K562 (cell line): ENCODE measurements around the gene SLC25A42. TPM values are rescaled to one million over a fixed set of nuclear protein-coding genes. Genes with fewer than 3 reads are reported as not detected.

ENCODE experiments used
- CREM ChIP-seq: IDR thresholded peaks from 2 replicates; pipeline ENCODE4 v1.6.1; 2014; ENCODE audit warnings: antibody characterized with exemption, low read depth
- DMBX1 ChIP-seq: fragments of 250-450 bp; sonication (Bioruptor Pico); IDR thresholded peaks from 2 replicates; pipeline ENCODE4 v1.8.0; 2022; ENCODE audit warnings: inconsistent platforms, mild to moderate bottlenecking, moderate library complexity, borderline replicate concordance
- GATAD2A ChIP-seq: fragments of 450-650 bp; IDR thresholded peaks from 2 replicates; pipeline ENCODE4 v1.6.1; 2017
- HDAC6 ChIP-seq: IDR thresholded peaks from 2 replicates; pipeline ENCODE4 v1.6.1; 2012; ENCODE audit warnings: low read depth, mild to moderate bottlenecking, control low read depth, inconsistent platforms, low read length, moderate library complexity
- NR3C1 ChIP-seq: sonication (generic); formaldehyde crosslinking; IDR thresholded peaks from 2 replicates; pipeline ENCODE4 v1.8.1; 2022; ENCODE audit warnings: missing genetic modification reagents
- NR4A1 ChIP-seq, 2 experiments: fragments of 250-450 bp in 1 of 2; fragments of 450-650 bp in 1 of 2; sonication (Bioruptor Pico) in 1 of 2; IDR thresholded peaks; 2 replicates each; pipeline versions ENCODE4 v1.4.0 to v1.6.1; 2016 to 2020; ENCODE audit warnings: mild to moderate bottlenecking in 2 of 2, missing compliant biosample characterization in 1 of 2, missing genetic modification characterization in 1 of 2, moderate library complexity in 1 of 2
- PREB ChIP-seq: sonication (generic); formaldehyde crosslinking; IDR thresholded peaks from 2 replicates; pipeline ENCODE4 v1.8.1; 2023; ENCODE audit warnings: mild to moderate bottlenecking, missing genetic modification reagents
- PTTG1 ChIP-seq: fragments of 450-650 bp; IDR thresholded peaks from 2 replicates; pipeline ENCODE4 v1.6.1; 2016; ENCODE audit warnings: low read depth, mild to moderate bottlenecking, missing genetic modification characterization, missing compliant biosample characterization
- REST ChIP-seq, 2 experiments: fragments of 450-650 bp; formaldehyde crosslinking in 1 of 2; IDR thresholded peaks; 2 replicates each; pipeline versions ENCODE4 v1.4.0 to v1.6.1; 2014 to 2020; ENCODE audit warnings: mild to moderate bottlenecking in 2 of 2, borderline replicate concordance in 1 of 2, low read depth in 1 of 2
- SFPQ ChIP-seq: fragments of 200-400 bp; formaldehyde crosslinking; IDR thresholded peaks from 2 replicates; pipeline ENCODE4 v1.6.1; 2017; ENCODE audit warnings: mild to moderate bottlenecking, low read depth, low read length, moderate library complexity
- SLC30A9 ChIP-seq: fragments of 250-450 bp; sonication (Bioruptor Pico); IDR thresholded peaks from 2 replicates; pipeline ENCODE4 v1.8.0; 2022; ENCODE audit warnings: mild to moderate bottlenecking, moderate library complexity
- TAL1 ChIP-seq: fragments of 450-650 bp; IDR thresholded peaks from 2 replicates; pipeline ENCODE4 v1.6.1; 2016; ENCODE audit warnings: mild to moderate bottlenecking
- ZNF174 ChIP-seq: fragments of 250-450 bp; sonication (Bioruptor Pico); IDR thresholded peaks from 2 replicates; pipeline ENCODE4 v1.4.0; 2020; ENCODE audit warnings: mild to moderate bottlenecking
- polyA plus RNA-seq, 8 experiments: library from polyadenylated mRNA; depleted of rRNA in 4 of 8; stranded (reverse) in 5 of 8; unstranded in 3 of 8; fragments of >200 nt; fragmentation: Nextera tagmentation in 2 of 8; fragmentation: Illumina TruSeq in 1 of 8; extraction: Ambion mirVana in 2 of 8; extraction: Trizol in 1 of 8; gene quantifications; 2 replicates each; pipeline versions ENCODE4 v1.2.1 to v1.2.3, GENCODE V29; 2011 to 2014; ENCODE audit warnings: inconsistent platforms in 1 of 8, missing spikeins in 1 of 8
- total RNA-seq, 7 experiments: library from RNA; depleted of rRNA in 6 of 7; stranded (reverse); fragments of >200 nt in 6 of 7; fragmentation: Illumina TruSeq in 2 of 7; extraction: Trizol in 2 of 7; gene quantifications; 2 replicates each; pipeline versions ENCODE4 v1.2.1 to v1.2.3, GENCODE V29; 2011 to 2021; ENCODE audit warnings: low replicate concordance in 1 of 7

The SLC25A42 gene
- total and polyA plus RNA-seq, 9 of the 15 experiments (the other 6 are each of a cell fraction or from before 2014, with no cell fraction given) = 0.59 to 32.2 (median 14.1) TPM

- TF ChIP-seq TAL1 (no peak), CREM (no peak), DMBX1 (CRISPR knock-in tag) (no peak), PREB (no peak), REST (IDR thresholded peaks at IDR 0.05; ENCODE audit: borderline replicate concordance) (peak; percentile 89; the same call in 1 of the 2 replicates), REST (CRISPR knock-in tag; IDR thresholded peaks at IDR 0.05; ENCODE audit: low read depth) (no peak), PTTG1 (no peak), NR4A1 (CRISPR knock-in tag; IDR thresholded peaks at IDR 0.05) (no peak), NR4A1 (tag; IDR thresholded peaks at IDR 0.05) (no peak), ZNF174 (no peak), HDAC6 (no peak), NR3C1 (CRISPR knock-in tag) (no peak), SLC30A9 (CRISPR knock-in tag) (no peak), GATAD2A (no peak), SFPQ (no peak)
These were observed 10.1 kb upstream of the SLC25A42 start (continued) for GRCh38 chr19:19053508-19054314.
